Smooth muscle cell (in vitro differentiated cells): ENCODE data around the gene TOLLIP. TPM values are rescaled to one million over a fixed set of nuclear protein-coding genes. Genes with fewer than 3 reads are reported as not detected.

Experiments
- DNase-seq: peaks from one replicate; lab custom pipeline; 2025; ENCODE audit not compliant: unreplicated experiment; lab: John Stamatoyannopoulos, UW
- H2AFZ ChIP-seq: fragments of 200-600 bp; sonication (generic); 2 replicates; pipeline ENCODE4 v1.6.0; 2016; ENCODE audit warnings: antibody characterized with exemption, low read depth, mild to moderate bottlenecking
- H3F3A ChIP-seq: fragments of 200-600 bp; sonication (generic); 2 replicates; pipeline ENCODE4 v1.6.0; 2017; ENCODE audit warnings: antibody characterized with exemption, low read depth
- H3K27ac ChIP-seq: fragments of 200-600 bp; sonication (generic); 2 replicates; pipeline ENCODE4 v1.5.1; 2016; ENCODE audit warnings: low read depth, mild to moderate bottlenecking
- H3K27me3 ChIP-seq: fragments of 200-600 bp; sonication (generic); 2 replicates; pipeline ENCODE4 v1.6.1; 2016; ENCODE audit warnings: low read depth, mild to moderate bottlenecking
- H3K36me3 ChIP-seq: fragments of 200-600 bp; sonication (generic); 2 replicates; pipeline ENCODE4 v1.5.1; 2016; ENCODE audit warnings: low read depth
- H3K4me1 ChIP-seq: fragments of 200-600 bp; sonication (generic); 2 replicates; pipeline ENCODE4 v1.5.1; 2016; ENCODE audit warnings: low read depth
- H3K4me2 ChIP-seq: fragments of 200-600 bp; sonication (generic); 2 replicates; pipeline ENCODE4 v1.6.0; 2016; ENCODE audit warnings: mild to moderate bottlenecking
- H3K4me3 ChIP-seq: fragments of 200-600 bp; sonication (generic); 2 replicates; pipeline ENCODE4 v1.5.1; 2016; ENCODE audit warnings: mild to moderate bottlenecking
- H3K79me2 ChIP-seq: fragments of 200-600 bp; sonication (generic); 2 replicates; pipeline ENCODE4 v1.6.0; 2016; ENCODE audit warnings: low read depth, mild to moderate bottlenecking
- H3K9ac ChIP-seq: fragments of 200-600 bp; sonication (generic); 2 replicates; pipeline ENCODE4 v1.6.0; 2016; ENCODE audit warnings: low read depth
- H3K9me3 ChIP-seq: fragments of 200-600 bp; sonication (generic); replicated peaks from 2 replicates; pipeline ENCODE4 v1.5.1; 2016; ENCODE audit warnings: low read depth
- H4K20me1 ChIP-seq: fragments of 200-600 bp; sonication (generic); 2 replicates; pipeline ENCODE4 v1.6.0; 2016; ENCODE audit warnings: low read depth
- CTCF ChIP-seq: fragments of 200-600 bp; sonication (generic); IDR thresholded peaks from 2 replicates; pipeline ENCODE4 v1.5.1; 2017; ENCODE audit warnings: borderline replicate concordance, mild to moderate bottlenecking, antibody characterized with exemption; ENCODE audit not compliant: insufficient read depth, poor library complexity, severe bottlenecking
- WGBS: methylation state at CpG from one replicate; pipeline ENCODE4 v1.1.7; 2016; ENCODE audit warnings: low lambda C conversion rate; 5-methylcytosine and 5-hydroxymethylcytosine counted together
- polyA plus RNA-seq: library from polyadenylated mRNA; unstranded; fragments of >200 nt; fragmentation: Nextera tagmentation; extraction: Ambion mirVana; gene quantifications from 2 replicates; pipeline ENCODE4 v1.2.1, GENCODE V29; 2016
- total RNA-seq: library from RNA; depleted of rRNA; stranded (reverse); fragments of >200 nt; gene quantifications from 2 replicates; pipeline ENCODE4 v1.2.3, GENCODE V29; 2014

Gene TOLLIP
- total and polyA plus RNA-seq, 2 experiments from 2014 or later: 20.3 to 63.0 TPM

- H3K4me1 ChIP-seq: no peaks in the 10 kb centered on the region
- no peaks in the 10 kb centered on the region for H3K9me3 ChIP-seq
- no peak for TF ChIP-seq CTCF
- no peaks in the 10 kb centered on the region for H3F3A ChIP-seq
- no peak for DNase-seq
- H3K9ac ChIP-seq: no peak overlapping the region
- 95% methylated on average over 8 of the region's 9 CpGs for WGBS
- no peak overlapping the region for H3K4me3 ChIP-seq
- H4K20me1 ChIP-seq: peaks cover 72% of the 10 kb centered on the region
- H2AFZ ChIP-seq: no peak overlapping the region
- H3K36me3 ChIP-seq: no peaks in the 10 kb centered on the region
- H3K79me2 ChIP-seq: peaks cover 7% of the 10 kb centered on the region
- no peak overlapping the region for H3K4me2 ChIP-seq
- H3K27ac ChIP-seq: no peak overlapping the region
- no peaks in the 10 kb centered on the region for H3K27me3 ChIP-seq
Observed at GRCh38 chr11:1287928-1288327, 21.5 kb downstream of the TOLLIP start.

- peaks cover 53% of the 10 kb centered on the region for H4K20me1 ChIP-seq
- H3K9ac ChIP-seq: no peak overlapping the region
- H3K9me3 ChIP-seq: no peaks in the 10 kb centered on the region
- H3K27ac ChIP-seq: no peak overlapping the region
- no peak overlapping the region for H3K4me3 ChIP-seq
- no peaks in the 10 kb centered on the region for H3K4me1 ChIP-seq
- H3K36me3 ChIP-seq: no peaks in the 10 kb centered on the region
- H3K27me3 ChIP-seq: no peaks in the 10 kb centered on the region
- 99% methylated on average over 17 of the region's 17 CpGs for WGBS
- no peak overlapping the region for H3K4me2 ChIP-seq
- no peaks in the 10 kb centered on the region for H3F3A ChIP-seq
- DNase-seq: no peak
- no peak overlapping the region for H2AFZ ChIP-seq
- no peak for TF ChIP-seq CTCF
- no peaks in the 10 kb centered on the region for H3K79me2 ChIP-seq
Observed at GRCh38 chr11:1285876-1286275, 23.6 kb downstream of the TOLLIP start.

GRCh38 chr11:1285316-1285744 lies 24.1 kb downstream of the TOLLIP start:
- Histone ChIP-seq H4K20me1 (peaks cover 47% of the 10 kb centered on the region), H2AFZ (no peak overlapping the region), H3K4me3 (no peak overlapping the region), H3K36me3 (no peaks in the 10 kb centered on the region), H3K27ac (no peak overlapping the region), H3K79me2 (no peaks in the 10 kb centered on the region), H3F3A (no peaks in the 10 kb centered on the region), H3K4me2 (no peak overlapping the region), H3K9ac (no peak overlapping the region), H3K27me3 (no peaks in the 10 kb centered on the region), H3K4me1 (no peaks in the 10 kb centered on the region), H3K9me3 (no peaks in the 10 kb centered on the region)
- WGBS: 98% methylated on average over 23 of the region's 23 CpGs
- no peak for DNase-seq
- no peak for TF ChIP-seq CTCF

GRCh38 chr11:1283906-1284305 lies 25.5 kb downstream of the TOLLIP start:
- no peak overlapping the region for H3K4me3 ChIP-seq
- no peak overlapping the region for H3K27ac ChIP-seq
- DNase-seq: no peak
- no peaks in the 10 kb centered on the region for H3K4me1 ChIP-seq
- peaks cover 36% of the 10 kb centered on the region for H4K20me1 ChIP-seq
- 98% methylated on average over 8 of the region's 8 CpGs for WGBS
- no peak overlapping the region for H3K9ac ChIP-seq
- H3K27me3 ChIP-seq: no peaks in the 10 kb centered on the region
- H3K79me2 ChIP-seq: no peaks in the 10 kb centered on the region
- H3K4me2 ChIP-seq: no peak overlapping the region
- H3K9me3 ChIP-seq: no peaks in the 10 kb centered on the region
- no peaks in the 10 kb centered on the region for H3K36me3 ChIP-seq
- no peak for TF ChIP-seq CTCF
- no peak overlapping the region for H2AFZ ChIP-seq
- no peaks in the 10 kb centered on the region for H3F3A ChIP-seq
